GM20431 (cell line): ENCODE results near the gene SPRED2.

Experiments used
- in situ Hi-C: fragments of 300-500 bp; cut with MseI, MboI; formaldehyde crosslinking; loops from one replicate; pipeline ENCODE4 v1.15.0; 2020; ENCODE audit warnings: low sequenced_read_pairs; ENCODE audit not compliant: unreplicated experiment

SPRED2 gene

DNA sequence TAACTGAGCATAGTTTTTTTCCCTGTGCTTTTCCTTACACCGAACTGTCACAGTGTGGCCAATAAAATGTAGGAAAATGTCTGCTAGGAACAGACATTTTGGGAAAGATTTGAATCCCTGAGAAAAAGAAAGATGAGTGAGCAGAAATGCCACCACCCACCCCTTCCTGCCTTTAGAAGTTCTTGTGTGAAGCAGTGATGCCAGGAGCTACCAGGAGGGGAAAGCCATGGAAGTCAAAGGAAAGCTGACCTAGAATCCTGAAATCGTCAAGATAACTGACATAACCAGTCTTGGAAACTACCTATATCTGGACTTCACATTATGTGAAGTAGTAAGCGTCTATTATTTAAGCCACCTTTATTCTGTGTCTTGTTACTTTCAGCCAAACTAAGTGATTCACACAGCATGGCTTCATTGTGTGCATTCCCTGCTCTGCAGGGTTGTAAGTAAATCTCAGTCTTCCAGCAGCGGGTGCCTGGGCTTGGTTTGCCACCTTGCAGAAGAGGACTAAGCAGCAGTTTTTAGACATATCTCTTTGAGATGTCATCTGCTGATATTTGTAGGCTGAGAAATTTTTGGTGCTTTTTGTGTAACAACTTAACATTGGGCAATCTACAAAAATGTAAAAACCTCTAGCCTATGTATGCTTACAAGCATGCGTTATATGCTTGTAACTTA lies 11.2 kb upstream of the SPRED2 start:
- in situ Hi-C loops: no loop called here

- in situ Hi-C loops: no loop called here
Measured at GRCh38 chr2:65442420-65443020, 10.1 kb upstream of the SPRED2 start.

GRCh38 chr2:65438137-65438899 lies 5.9 kb upstream of the SPRED2 start:
- in situ Hi-C loops: no loop called here

DNA sequence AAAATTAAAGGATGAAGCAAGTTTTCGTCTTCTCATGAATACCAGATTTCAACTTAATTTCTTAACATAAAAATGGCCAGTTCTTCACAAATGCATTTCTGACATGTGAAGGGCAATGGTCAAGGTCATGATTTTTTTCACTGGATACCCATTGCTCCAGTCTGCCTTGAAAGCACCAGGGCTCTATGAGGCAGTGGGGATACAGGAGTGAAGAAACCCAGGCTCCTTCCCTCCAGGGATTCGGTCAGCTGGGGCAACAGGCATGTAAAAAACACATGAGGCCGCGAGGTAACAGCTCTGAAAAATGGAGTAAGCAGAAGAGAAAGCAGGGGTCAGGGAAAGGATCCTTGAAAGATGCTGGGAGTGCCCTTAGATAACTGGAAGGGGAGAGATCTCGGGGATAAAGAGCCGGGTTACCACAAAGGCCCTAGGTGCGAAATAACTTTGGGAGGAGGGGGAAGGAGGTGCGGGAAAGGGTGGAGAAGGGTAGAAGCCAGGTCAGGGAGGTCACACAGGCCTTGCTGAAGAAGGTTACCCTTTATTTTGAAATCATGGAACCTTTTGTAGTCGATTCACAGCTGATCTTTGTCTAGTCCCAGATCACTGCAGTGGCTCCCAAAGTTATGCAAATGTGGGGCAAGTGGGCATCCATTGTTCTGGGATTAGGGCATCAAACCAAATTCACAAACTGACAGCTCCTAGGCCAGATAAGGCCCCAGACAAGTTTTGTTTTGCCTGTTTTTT lies 5.2 kb upstream of the SPRED2 start:
- in situ Hi-C loops: no loop called here

DNA sequence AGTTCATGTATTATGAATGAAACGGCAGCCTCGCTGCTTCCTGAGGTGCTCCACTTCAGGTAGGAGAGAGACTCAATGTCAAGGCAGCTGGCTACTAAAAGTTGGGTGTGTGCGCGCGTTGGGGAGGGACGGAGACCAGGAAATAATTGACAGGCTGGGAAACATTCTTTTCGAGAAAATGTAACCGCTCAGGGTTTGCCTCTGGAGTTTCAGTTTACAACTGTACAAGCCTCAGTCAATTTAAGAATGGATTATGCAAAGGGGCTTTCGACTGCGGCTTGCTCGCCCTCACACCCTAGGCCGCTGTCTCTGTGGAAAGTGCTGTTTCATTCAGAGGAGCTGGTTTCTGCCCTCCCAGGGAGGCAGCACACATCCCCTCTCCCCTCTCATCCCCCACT lies 4.4 kb upstream of the SPRED2 start:
- in situ Hi-C loops: no loop called here

GRCh38 chr2:65436169-65436823 lies 3.9 kb upstream of the SPRED2 start:
- in situ Hi-C loops: no loop called here

DNA sequence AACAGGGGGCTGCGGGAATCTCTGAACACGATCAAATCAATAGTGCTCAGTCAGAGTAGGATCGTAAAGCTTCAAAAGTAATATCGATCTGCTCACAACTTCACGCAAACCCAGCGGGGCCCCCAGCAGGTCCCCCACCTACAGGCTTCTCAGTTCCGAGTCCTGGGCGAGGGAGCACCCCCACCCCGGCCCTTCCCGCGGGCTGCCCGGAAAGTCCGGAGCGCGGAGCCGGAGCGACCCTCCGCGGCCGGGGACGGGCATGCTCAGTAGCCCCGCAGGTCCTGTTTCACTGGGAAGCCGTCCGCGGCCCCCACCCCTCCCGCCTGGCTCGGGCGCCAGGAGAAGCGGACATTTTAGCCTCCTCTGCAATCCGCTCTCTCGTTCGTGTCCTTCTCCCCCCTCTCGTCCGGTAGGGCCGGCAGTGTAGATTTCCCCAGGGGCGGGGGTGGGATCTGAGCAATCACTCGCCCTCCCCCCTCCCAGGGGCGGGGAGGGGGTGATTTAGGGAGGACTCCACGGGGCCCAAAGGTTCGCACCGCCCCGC lies 3.3 kb upstream of the SPRED2 start:
- in situ Hi-C loops: no loop called here

DNA sequence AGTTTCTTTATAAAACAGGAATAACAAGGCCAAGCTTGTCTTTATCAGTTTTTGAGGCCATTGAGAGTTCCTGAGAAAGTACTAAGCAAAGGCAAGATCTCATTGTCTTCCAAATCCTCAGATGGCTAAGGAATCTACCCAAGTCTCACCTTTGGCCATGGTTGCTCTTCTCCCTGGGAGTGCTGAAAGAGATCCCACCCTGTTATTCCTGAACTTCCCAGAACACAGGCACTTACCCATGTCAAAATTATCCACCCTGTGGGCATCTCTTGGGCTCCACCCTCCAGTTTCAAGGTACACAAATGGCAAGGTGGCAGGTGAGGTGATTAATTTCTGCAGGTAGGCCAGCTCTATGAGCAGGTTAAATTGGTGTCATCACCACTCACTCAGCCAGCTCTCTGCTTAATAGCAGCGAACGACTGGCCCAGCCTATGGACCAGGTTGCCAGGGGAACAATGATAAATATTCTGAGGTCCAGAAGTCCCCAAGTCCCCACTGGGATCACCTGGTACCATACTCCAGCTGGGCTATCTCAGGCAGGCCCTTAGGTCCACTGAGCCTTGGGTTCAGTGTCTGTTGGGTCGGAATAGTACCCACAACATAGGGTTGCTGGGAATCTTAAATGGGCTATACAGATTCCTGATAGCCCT lies 2.3 kb upstream of the SPRED2 start:
- in situ Hi-C loops: no loop called here

- in situ Hi-C loops: no loop called here
Measured at GRCh38 chr2:65431421-65432226, 775 bp downstream of the SPRED2 start.

GRCh38 chr2:65430603-65431420 lies 1.6 kb downstream of the SPRED2 start:
- in situ Hi-C loops: no loop called here

GRCh38 chr2:65429786-65430602 lies 2.4 kb downstream of the SPRED2 start:
- in situ Hi-C loops: no loop called here

- in situ Hi-C loops: no loop called here
Measured at GRCh38 chr2:65427532-65427931, 4.9 kb downstream of the SPRED2 start.

GRCh38 chr2:65425276-65425675 lies 7.1 kb downstream of the SPRED2 start:
- in situ Hi-C loops: no loop called here

DNA sequence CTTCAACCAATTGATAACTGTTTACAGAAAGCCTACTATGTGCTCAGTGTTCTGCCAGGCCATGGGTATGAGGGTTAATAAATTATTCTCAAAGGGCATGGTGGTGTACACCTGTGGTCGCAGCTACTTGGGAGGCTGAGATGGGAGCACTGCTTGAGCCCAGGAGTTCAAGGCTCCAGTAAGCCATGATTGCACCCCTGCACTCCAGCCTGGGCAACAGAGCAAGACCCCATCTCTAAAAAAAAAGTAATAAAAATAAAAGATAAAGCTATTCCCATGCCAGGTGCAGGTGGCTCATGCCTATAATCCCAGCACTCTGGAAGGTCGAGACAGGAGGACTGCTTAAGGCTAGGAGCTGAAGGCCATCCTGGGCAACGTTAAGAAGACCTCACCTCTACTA lies 8.0 kb downstream of the SPRED2 start:
- in situ Hi-C loops: no loop called here

- in situ Hi-C loops: no loop called here
Measured at GRCh38 chr2:65421432-65421748, 11.0 kb downstream of the SPRED2 start.

DNA sequence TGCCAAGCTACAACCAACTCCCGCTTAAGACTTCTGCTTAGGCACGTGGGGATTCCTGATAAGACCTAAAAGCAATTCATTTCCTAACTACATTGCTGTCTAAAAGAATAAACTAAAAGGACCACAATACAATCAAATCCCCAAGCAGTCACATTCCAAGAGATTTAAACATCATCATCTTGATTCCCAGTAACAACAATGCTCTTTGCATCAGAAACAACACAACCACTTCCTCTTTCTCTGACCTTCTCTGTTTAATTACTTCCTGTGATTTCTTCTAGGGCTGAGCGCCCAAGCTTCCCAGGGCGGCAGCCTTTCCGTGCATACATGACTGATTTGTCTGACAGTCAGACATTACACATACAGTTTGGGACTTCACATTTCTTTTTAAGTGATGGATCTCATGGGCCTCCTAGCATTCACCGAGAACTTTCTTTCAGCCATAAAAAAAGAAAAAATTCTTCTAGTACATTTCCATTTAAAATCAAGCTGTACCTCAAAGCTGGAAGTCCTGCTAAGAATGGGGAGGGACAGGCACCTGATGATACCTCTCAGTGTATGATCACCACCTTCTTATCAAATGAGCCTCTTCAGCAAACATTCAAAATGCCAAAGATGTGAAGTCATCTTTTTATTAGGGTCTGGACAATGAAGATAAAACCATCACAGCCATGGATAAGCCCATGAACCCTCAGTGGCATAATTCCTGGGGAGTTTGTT lies 11.5 kb downstream of the SPRED2 start:
- in situ Hi-C loops: no loop called here
